Activated naive CD8-positive, alpha-beta T cell treated with anti-CD3 and anti-CD28 coated beads for 36 hours (primary cell): Measurements from ENCODE around the gene PRR5. TPM values are rescaled to one million over a fixed set of nuclear protein-coding genes. Genes with fewer than 3 reads are reported as not detected.

Experiments used
- DNase-seq: peaks from one replicate; pipeline ENCODE4 v3.0.0; 2021
- H3K27ac Mint-ChIP-seq: one replicate; pipeline ENCODE4 v1.8.0; 2022; ENCODE audit warnings: mild to moderate bottlenecking, moderate library complexity, mixed read lengths
- H3K27me3 Mint-ChIP-seq: one replicate; pipeline ENCODE4 v1.8.0; 2022; ENCODE audit warnings: mild to moderate bottlenecking, mixed read lengths
- H3K36me3 Mint-ChIP-seq: one replicate; pipeline ENCODE4 v1.8.0; 2021; ENCODE audit warnings: mild to moderate bottlenecking, mixed read lengths
- H3K4me1 Mint-ChIP-seq: one replicate; pipeline ENCODE4 v1.8.0; 2021; ENCODE audit warnings: mixed read lengths
- H3K4me3 Mint-ChIP-seq: one replicate; pipeline ENCODE4 v1.8.0; 2022; ENCODE audit warnings: mild to moderate bottlenecking, moderate library complexity, mixed read lengths
- H3K9me3 Mint-ChIP-seq: one replicate; pipeline ENCODE4 v1.8.0; 2022; ENCODE audit warnings: mixed read lengths
- total RNA-seq, 2 experiments: library from RNA; stranded (reverse); gene quantifications; one replicate each; pipeline ENCODE4 v1.2.3, GENCODE V29; 2021

PRR5 gene
- total RNA-seq, 2 experiments from 2014 or later, result 22.3 to 24.6 TPM

DNA sequence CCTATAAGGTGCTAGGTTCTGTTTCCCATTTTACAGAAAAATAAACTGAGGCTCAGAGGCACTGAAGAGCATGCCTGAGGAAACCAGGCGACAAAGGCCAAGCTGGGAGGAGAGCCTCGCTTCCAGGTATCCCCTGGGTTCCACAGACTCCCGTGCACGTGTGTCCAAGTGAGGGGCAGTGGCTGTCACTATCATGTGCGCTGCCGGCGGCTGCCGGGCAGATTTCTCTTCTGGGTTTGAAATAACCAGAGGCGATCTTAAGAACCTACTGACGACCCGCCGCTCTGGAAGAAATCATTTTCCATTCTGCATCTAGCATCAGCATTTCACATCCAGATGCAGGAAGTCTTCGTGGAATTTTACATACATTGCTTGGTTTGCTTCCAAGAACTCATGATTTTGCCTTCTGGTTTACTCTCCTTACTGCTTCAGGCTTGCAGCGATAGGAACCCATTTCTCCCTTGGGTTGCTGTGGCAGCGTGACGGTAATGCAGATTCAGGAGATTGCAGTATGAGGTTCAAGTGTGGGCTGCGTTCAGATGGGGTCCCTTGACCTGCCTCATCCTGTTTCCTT is 79.0 kb downstream of the PRR5 start:
- Mint-ChIP-seq H3K4me3 (no peak overlapping the region), H3K9me3 (no peaks in the 10 kb centered on the region), H3K4me1 (no peaks in the 10 kb centered on the region), H3K36me3 (no peaks in the 10 kb centered on the region), H3K27me3 (no peaks in the 10 kb centered on the region), H3K27ac (no peak overlapping the region)
- DNase-seq, result no peak

DNA sequence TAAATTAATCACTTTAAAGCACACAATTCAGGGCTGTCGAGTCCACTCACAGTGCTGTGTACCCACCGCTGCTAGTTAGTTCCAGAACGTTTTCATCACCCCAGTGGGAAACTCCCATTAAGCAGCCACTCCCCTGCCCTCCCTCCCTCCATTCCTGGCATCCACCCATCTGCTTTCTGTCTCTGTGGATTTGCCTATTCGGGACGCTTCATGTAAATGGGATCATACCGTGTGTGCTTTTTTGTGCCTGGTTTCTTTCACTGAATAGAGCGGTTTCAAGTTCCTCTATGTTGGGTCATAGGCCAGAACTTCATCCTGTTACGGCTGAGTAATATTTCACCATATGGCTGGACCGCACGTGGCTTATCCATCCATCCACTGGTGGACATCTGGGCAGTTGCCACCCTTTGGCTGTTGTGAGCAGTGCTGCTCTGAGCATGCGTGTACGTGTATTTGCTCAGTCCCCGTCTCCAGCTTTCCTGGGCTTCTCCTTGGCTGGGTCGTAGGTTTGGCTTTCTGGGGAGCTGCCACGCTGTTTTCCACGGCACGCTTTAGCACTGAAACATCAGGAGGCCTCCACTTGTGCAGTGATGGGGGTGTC is 80.5 kb downstream of the PRR5 start:
- Mint-ChIP-seq H3K27me3 (no peaks in the 10 kb centered on the region), H3K4me1 (no peaks in the 10 kb centered on the region), H3K36me3 (no peaks in the 10 kb centered on the region), H3K4me3 (no peak overlapping the region), H3K27ac (no peak overlapping the region), H3K9me3 (no peaks in the 10 kb centered on the region)
- DNase-seq, result no peak

DNA sequence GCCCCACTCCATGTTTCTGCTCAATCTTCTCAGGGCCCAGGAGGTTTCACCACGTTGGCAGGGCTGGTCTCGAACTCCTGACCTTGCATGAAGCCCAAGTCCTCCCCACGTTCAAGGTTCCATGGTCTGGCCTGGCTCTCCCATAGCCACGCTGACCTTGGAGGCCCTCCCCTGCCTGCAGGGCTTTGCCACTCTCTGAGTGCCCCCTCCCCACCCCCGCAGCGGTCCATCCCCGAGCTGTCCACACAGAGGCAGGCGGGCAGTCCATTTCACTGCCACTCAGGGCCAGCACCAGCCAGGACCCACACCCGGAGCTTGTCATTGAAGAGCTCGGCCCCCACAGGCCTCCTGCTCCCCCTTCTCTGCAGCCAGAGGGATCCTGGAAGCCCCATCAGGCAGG is 81.1 kb downstream of the PRR5 start:
- Mint-ChIP-seq H3K4me1 (no peaks in the 10 kb centered on the region), H3K4me3 (no peak overlapping the region), H3K27ac (no peak overlapping the region)

DNA sequence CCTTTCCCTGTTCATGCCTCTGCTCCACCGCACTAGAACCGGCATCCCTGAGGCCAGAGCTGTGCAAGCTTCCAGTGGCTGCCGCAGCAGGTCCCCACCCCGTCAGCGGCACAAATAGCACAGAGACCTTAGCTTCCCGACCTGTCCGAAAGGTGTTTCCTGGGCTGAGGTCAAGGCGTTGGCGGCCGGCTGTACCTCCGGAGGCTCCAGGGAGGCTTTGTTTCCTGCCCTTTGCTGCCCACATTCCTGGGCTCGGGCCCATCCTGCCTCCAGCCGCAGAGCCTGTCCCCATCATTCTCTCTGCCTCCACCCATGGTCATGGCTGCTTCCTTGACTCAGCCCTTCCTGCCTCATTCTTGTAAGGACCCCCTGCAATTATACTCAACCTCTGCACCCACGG is 81.6 kb downstream of the PRR5 start:
- Mint-ChIP-seq H3K4me1 (no peaks in the 10 kb centered on the region), H3K27ac (no peak overlapping the region), H3K36me3 (no peaks in the 10 kb centered on the region), H3K9me3 (no peaks in the 10 kb centered on the region), H3K4me3 (no peak overlapping the region), H3K27me3 (no peaks in the 10 kb centered on the region)
- DNase-seq, result no peak

More for the DNA sequence above, 81.1 kb downstream of the PRR5 start:
- no peaks in the 10 kb centered on the region for H3K9me3 Mint-ChIP-seq
- DNase-seq, result no peak
- no peaks in the 10 kb centered on the region for H3K27me3 Mint-ChIP-seq
- no peaks in the 10 kb centered on the region for H3K36me3 Mint-ChIP-seq

DNA sequence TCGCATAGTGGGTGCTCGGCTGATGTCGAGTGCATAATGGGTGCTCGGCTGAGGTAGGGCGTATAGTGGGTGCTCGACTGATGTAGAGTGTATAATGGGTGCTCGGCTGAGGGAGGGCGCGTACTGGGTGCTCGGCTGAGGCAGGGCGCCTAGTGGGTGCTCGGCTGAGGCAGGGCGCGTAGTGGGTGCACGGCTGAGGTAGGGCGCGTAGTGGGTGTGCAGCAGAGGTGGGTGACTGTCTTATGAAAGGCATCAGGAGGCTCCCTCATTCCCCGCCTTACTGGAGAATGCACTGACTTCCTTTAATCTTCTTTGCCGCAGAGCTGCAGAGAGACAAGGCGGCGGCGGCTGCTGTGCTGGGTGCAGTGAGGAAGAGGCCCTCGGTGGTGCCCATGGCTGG is 84.1 kb downstream of the PRR5 start:
- no peaks in the 10 kb centered on the region for H3K9me3 Mint-ChIP-seq
- H3K4me3 Mint-ChIP-seq, result no peak overlapping the region
- H3K4me1 Mint-ChIP-seq, result no peaks in the 10 kb centered on the region
- H3K36me3 Mint-ChIP-seq, result no peaks in the 10 kb centered on the region
- no peak for DNase-seq
- no peaks in the 10 kb centered on the region for H3K27me3 Mint-ChIP-seq
- no peak overlapping the region for H3K27ac Mint-ChIP-seq

DNA sequence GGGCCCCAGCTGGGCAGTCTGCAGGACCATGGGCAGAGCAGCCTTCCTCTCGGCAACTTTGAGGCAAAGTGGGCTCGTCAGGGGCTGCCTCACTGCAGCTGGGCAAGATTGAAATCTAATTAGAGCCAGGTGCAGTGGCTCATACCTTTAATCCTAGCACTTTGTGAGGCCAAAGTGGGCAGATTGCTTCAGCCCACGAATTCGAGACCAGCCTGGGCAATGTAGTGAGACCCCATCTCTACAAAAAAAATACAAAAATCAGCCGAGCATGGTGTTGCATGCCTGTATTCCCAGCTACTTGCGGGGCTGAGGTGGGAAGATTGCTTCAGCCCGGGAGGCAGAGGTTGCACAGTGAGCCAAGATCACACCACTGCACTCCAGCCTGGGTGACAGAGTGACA is 84.6 kb downstream of the PRR5 start:
- Mint-ChIP-seq H3K4me1 (no peaks in the 10 kb centered on the region), H3K4me3 (no peak overlapping the region), H3K36me3 (no peaks in the 10 kb centered on the region), H3K9me3 (no peaks in the 10 kb centered on the region), H3K27ac (no peak overlapping the region), H3K27me3 (no peaks in the 10 kb centered on the region)
- no peak for DNase-seq

Other genes with a start within 250 kb of the PRR5 start
- 10 to 100 TPM; 13.6 to 14.2 TPM for gene RTL6, start 204.0 kb upstream of the PRR5 start, total RNA-seq
- 1 to 10 TPM; 3.2 TPM for gene ARHGAP8, start 50.4 kb downstream of the PRR5 start, total RNA-seq